Measurements from ENCODE around the gene HDAC11.

DNA sequence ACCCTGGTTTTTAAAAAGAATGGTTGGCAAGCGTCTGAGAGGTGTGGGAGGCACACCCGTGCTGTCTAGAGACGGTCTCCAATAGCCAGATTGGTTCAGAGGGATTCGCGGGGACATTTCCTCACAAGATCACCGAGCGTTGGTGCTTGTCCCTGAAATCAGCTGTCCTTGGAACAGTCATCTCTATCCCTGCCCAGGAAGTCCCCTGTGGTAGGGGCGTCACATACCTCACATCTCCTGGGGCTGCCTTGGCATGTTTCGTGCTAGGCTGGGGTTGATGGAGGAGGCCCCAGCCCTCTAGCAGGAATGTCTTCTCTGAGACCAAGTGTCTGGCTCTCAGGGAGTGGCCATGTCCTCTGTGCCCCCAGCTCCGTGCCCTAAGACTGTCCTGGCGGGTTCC lies 75.6 kb downstream of the HDAC11 start:
- TF ChIP-seq POLR2A (IDR thresholded peaks at IDR 0.05) (no peak), CTCF (IDR thresholded peaks at IDR 0.05) (no peak), POLR2AphosphoS5 (IDR thresholded peaks at IDR 0.05) (no peak)
